H9 (cell line): ENCODE results near the gene MICALL1. TPM values are rescaled to one million over a fixed set of nuclear protein-coding genes. Genes with fewer than 3 reads are reported as not detected.

Experiments used
- DNase-seq: peaks from one replicate; pipeline ENCODE4 v3.0.0-alpha.2; 2017
- H2AFZ ChIP-seq: one replicate; pipeline ENCODE4 v1.6.1; 2013; ENCODE audit warnings: mild to moderate bottlenecking, low read length, control low read depth, moderate library complexity
- H2AK5ac ChIP-seq: 2 replicates; pipeline ENCODE4 v1.6.1; 2013; ENCODE audit warnings: low read length, control low read depth, mixed read lengths; ENCODE audit not compliant: insufficient read length
- H2BK120ac ChIP-seq: one replicate; pipeline ENCODE4 v1.6.1; 2013; ENCODE audit warnings: low read depth, mild to moderate bottlenecking, low read length, control low read depth, inconsistent platforms; ENCODE audit not compliant: poor library complexity, severe bottlenecking
- H2BK12ac ChIP-seq: 2 replicates; pipeline ENCODE4 v1.6.1; 2013; ENCODE audit warnings: low read length, control low read depth, mixed read lengths, low read depth; ENCODE audit not compliant: insufficient read length
- H2BK15ac ChIP-seq: 2 replicates; pipeline ENCODE4 v1.6.1; 2013; ENCODE audit warnings: low read depth, low read length, control low read depth
- H2BK20ac ChIP-seq: one replicate; pipeline ENCODE4 v1.6.1; 2013; ENCODE audit warnings: low read depth, mild to moderate bottlenecking, low read length, control low read depth, inconsistent platforms; ENCODE audit not compliant: poor library complexity, severe bottlenecking
- H2BK5ac ChIP-seq: 2 replicates; pipeline ENCODE4 v1.6.1; 2013; ENCODE audit warnings: low read length, control low read depth, mixed read lengths; ENCODE audit not compliant: insufficient read length
- H3K14ac ChIP-seq: 2 replicates; pipeline ENCODE4 v1.6.1; 2013; ENCODE audit warnings: low read length, control low read depth; ENCODE audit not compliant: insufficient read depth
- H3K18ac ChIP-seq: 2 replicates; pipeline ENCODE4 v1.6.1; 2013; ENCODE audit warnings: low read depth, mild to moderate bottlenecking, mixed read lengths, low read length, control low read depth; ENCODE audit not compliant: insufficient read length
- H3K23ac ChIP-seq: 2 replicates; pipeline ENCODE4 v1.6.1; 2013; ENCODE audit warnings: low read length, control low read depth, mixed read lengths, low read depth; ENCODE audit not compliant: insufficient read length
- H3K23me2 ChIP-seq: 2 replicates; pipeline ENCODE4 v1.6.1; 2013; ENCODE audit warnings: low read depth, mild to moderate bottlenecking, mixed read lengths, low read length, control low read depth; ENCODE audit not compliant: insufficient read length, poor library complexity, severe bottlenecking
- H3K27ac ChIP-seq: 2 replicates; pipeline ENCODE4 v1.5.1; 2013; ENCODE audit warnings: low read length, control low read depth, mixed read lengths, low read depth; ENCODE audit not compliant: insufficient read length
- H3K27me3 ChIP-seq: 2 replicates; pipeline ENCODE4 v1.6.1; 2013; ENCODE audit warnings: low read length, control low read depth, inconsistent platforms; ENCODE audit not compliant: insufficient read depth
- H3K4ac ChIP-seq: 2 replicates; pipeline ENCODE4 v1.6.1; 2013; ENCODE audit warnings: low read depth, mild to moderate bottlenecking, control low read depth, inconsistent platforms, low read length, moderate library complexity
- H3K4me1 ChIP-seq: 2 replicates; pipeline ENCODE4 v1.6.1; 2013; ENCODE audit warnings: low read length, control low read depth, inconsistent platforms; ENCODE audit not compliant: insufficient read depth
- H3K4me2 ChIP-seq: 2 replicates; pipeline ENCODE4 v1.6.1; 2013; ENCODE audit warnings: low read length, control low read depth, mixed read lengths; ENCODE audit not compliant: insufficient read length, insufficient read depth
- H3K56ac ChIP-seq: 2 replicates; pipeline ENCODE4 v1.6.1; 2013; ENCODE audit warnings: low read depth, mild to moderate bottlenecking, mixed read lengths, low read length, control low read depth; ENCODE audit not compliant: insufficient read length
- H3K79me1 ChIP-seq: 2 replicates; pipeline ENCODE4 v1.6.1; 2013; ENCODE audit warnings: low read depth, mild to moderate bottlenecking, moderate library complexity, low read length, control low read depth, inconsistent platforms; ENCODE audit not compliant: insufficient read depth, poor library complexity, severe bottlenecking
- H3K79me2 ChIP-seq: 2 replicates; pipeline ENCODE4 v1.6.1; 2013; ENCODE audit warnings: low read length, control low read depth, inconsistent platforms; ENCODE audit not compliant: insufficient read depth
- H3K9ac ChIP-seq: 2 replicates; pipeline ENCODE4 v1.6.1; 2013; ENCODE audit warnings: low read length, control low read depth, mixed read lengths; ENCODE audit not compliant: insufficient read length; ENCODE audit errors: extremely low read depth
- H3K9me3 ChIP-seq: one replicate; pipeline ENCODE4 v1.6.1; 2013; ENCODE audit warnings: low read depth, low read length, inconsistent platforms; ENCODE audit not compliant: control insufficient read depth
- H3T11ph ChIP-seq: one replicate; pipeline ENCODE4 v1.6.1; 2013; ENCODE audit warnings: mild to moderate bottlenecking, low read length, control low read depth, inconsistent platforms
- H4K20me1 ChIP-seq: one replicate; pipeline ENCODE4 v1.6.1; 2013; ENCODE audit not compliant: control insufficient read depth, insufficient read length, insufficient read depth
- H4K5ac ChIP-seq: 2 replicates; pipeline ENCODE4 v1.6.1; 2013; ENCODE audit warnings: low read depth, mild to moderate bottlenecking, mixed read lengths, low read length, control low read depth; ENCODE audit not compliant: insufficient read length
- H4K8ac ChIP-seq: replicated peaks from 2 replicates; pipeline ENCODE4 v1.6.1; 2013; ENCODE audit warnings: low read length, control low read depth, mixed read lengths, low read depth; ENCODE audit not compliant: insufficient read length
- H4K91ac ChIP-seq: 2 replicates; pipeline ENCODE4 v1.6.1; 2013; ENCODE audit warnings: low read depth, mild to moderate bottlenecking, moderate library complexity, mixed read lengths, low read length, control low read depth; ENCODE audit not compliant: insufficient read length
- H3K27ac Mint-ChIP-seq, 3 experiments: 2 replicates in 2 of 3; 3 replicates in 1 of 3; pipeline ENCODE4 v1.8.0; 2020 to 2021; ENCODE audit warnings: mixed read lengths in 3 of 3, mild to moderate bottlenecking in 1 of 3, moderate library complexity in 1 of 3
- H3K27me3 Mint-ChIP-seq: 2 replicates; pipeline ENCODE4 v1.8.0; 2021; ENCODE audit warnings: low read depth, mild to moderate bottlenecking, moderate library complexity, mixed read lengths
- H3K36me3 Mint-ChIP-seq, 3 experiments: 2 replicates in 2 of 3; 3 replicates in 1 of 3; pipeline ENCODE4 v1.8.0; 2020 to 2021; ENCODE audit warnings: low read depth in 3 of 3, mixed read lengths in 3 of 3; ENCODE audit not compliant: insufficient read depth in 1 of 3
- H3K4me1 Mint-ChIP-seq, 2 experiments: 2 replicates each; pipeline ENCODE4 v1.8.0; 2020; ENCODE audit warnings: mixed read lengths in 2 of 2
- H3K4me3 Mint-ChIP-seq, 2 experiments: 2 replicates in 1 of 2; 3 replicates in 1 of 2; pipeline ENCODE4 v1.8.0; 2020 to 2021; ENCODE audit warnings: mild to moderate bottlenecking in 2 of 2, mixed read lengths in 2 of 2, moderate library complexity in 1 of 2
- H3K9me3 Mint-ChIP-seq, 2 experiments: 2 replicates in 1 of 2; 3 replicates in 1 of 2; pipeline ENCODE4 v1.8.0; 2020; ENCODE audit warnings: mild to moderate bottlenecking in 2 of 2, mixed read lengths in 2 of 2, moderate library complexity in 1 of 2
- CTCF ChIP-seq: fragments of 200-600 bp; sonication (generic); conservative IDR thresholded peaks from 3 replicates; pipeline ENCODE4 v1.8.0; 2021; ENCODE audit warnings: antibody characterized with exemption, mild to moderate bottlenecking
- whole genome bisulfite sequencing: extraction: QIAGEN DNeasy Blood & Tissue Kit; methylation state at CpG from one replicate; pipeline ENCODE4 v1.1.7; 2013; ENCODE audit warnings: missing lambda C conversion rate, low lambda C conversion rate, mixed read lengths; ENCODE audit not compliant: insufficient read length; ENCODE audit errors: extremely low coverage; 5-methylcytosine and 5-hydroxymethylcytosine counted together
- total RNA-seq: library from RNA; stranded (reverse); gene quantifications from 2 replicates; pipeline ENCODE4 v1.2.1, GENCODE V29; 2021

The MICALL1 gene
- total RNA-seq, 1 experiment from 2014 or later: 33.3 TPM

GRCh38 chr22:37982151-37982785 is 76.2 kb downstream of the MICALL1 start:
- Mint-ChIP-seq H3K27me3 (peaks cover 37% of the 10 kb centered on the region), H3K9me3 (no peaks in the 10 kb centered on the region), H3K36me3 (peaks cover 0 to 8% (median 0%) of the 10 kb centered on the region in 3 experiments; a peak in 4 of 7 replicates), H3K27ac (no peak overlapping the region; a peak in 1 of 7 replicates), H3K4me3 (no peak overlapping the region; a peak in 1 of 5 replicates), H3K4me1 (peaks cover 27 to 44% of the 10 kb centered on the region in 2 experiments)
- Histone ChIP-seq H3K4me1 (no peaks in the 10 kb centered on the region), H3K79me1 (no peaks in the 10 kb centered on the region), H3K18ac (no peak overlapping the region), H2AFZ (no peak overlapping the region), H2BK120ac (no peak overlapping the region), H3K27me3 (peaks cover 1% of the 10 kb centered on the region; the same call in 1 of the 2 replicates), H3K9ac (no peak overlapping the region), H3T11ph (no peak overlapping the region), H3K79me2 (no peaks in the 10 kb centered on the region), H4K8ac (no peak overlapping the region), H3K27ac (no peak overlapping the region), H4K20me1 (peaks cover 5% of the 10 kb centered on the region), H3K4ac (no peak overlapping the region), H2BK12ac (no peak overlapping the region), H3K56ac (no peak overlapping the region), H3K23me2 (peaks cover 12% of the 10 kb centered on the region), H4K91ac (no peak overlapping the region), H2AK5ac (no peak overlapping the region), H3K4me2 (no peak overlapping the region), H3K9me3 (no peaks in the 10 kb centered on the region), H4K5ac (no peak overlapping the region), H2BK5ac (no peak overlapping the region), H2BK20ac (no peak overlapping the region), H3K23ac (no peak overlapping the region), H3K14ac (no peak overlapping the region), H2BK15ac (no peak overlapping the region)
- no peak for DNase-seq
- no CpG with 5 or more reads among the region's 8 CpGs for WGBS
- TF ChIP-seq CTCF: no peak
